Stimulated activated CD8-positive, alpha-beta memory T cell treated with anti-CD3 and anti-CD28 coated beads, Interleukin-7, amount 100 ng/mL, for 24 hours (primary cell): Measurements from ENCODE around the gene SEC22C.

Experiments used
- DNase-seq: peaks from one replicate; pipeline ENCODE4 v3.0.0-alpha.2; 2020; ENCODE audit warnings: low read depth

The SEC22C gene

DNA sequence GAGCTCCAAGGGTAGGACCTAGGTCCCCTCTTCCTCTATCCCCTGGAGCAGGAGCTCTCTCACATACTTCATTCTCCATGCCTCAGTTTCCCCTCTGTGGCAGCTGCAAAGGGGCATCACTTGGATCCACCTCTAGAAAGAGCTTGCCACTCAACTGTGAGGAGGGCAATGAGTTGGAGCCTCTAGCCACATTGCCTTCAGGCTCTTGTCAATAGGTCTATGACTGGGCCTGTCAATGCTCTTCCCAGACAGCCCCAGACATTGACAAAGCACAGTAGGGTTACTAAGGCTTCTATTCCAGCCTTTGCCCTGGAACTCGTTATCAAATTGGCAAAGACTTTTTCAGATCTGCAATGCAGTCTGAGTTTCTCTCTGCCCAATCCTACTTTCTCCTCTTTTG is 83.7 kb downstream of the SEC22C start:
- no peak for DNase-seq
